PFSK-1 (cell line): Measurements from ENCODE around the gene RPRD1B.

ENCODE experiments used
- FOXP2 ChIP-seq: optimal IDR thresholded peaks from 2 replicates; pipeline ENCODE3; 2011; ENCODE audit warnings: borderline replicate concordance, control low read depth, inconsistent platforms; ENCODE audit not compliant: insufficient read depth; ENCODE audit errors: extremely low read length, extremely low read depth
- POLR2AphosphoS5 ChIP-seq: IDR thresholded peaks from 2 replicates; pipeline ENCODE4 v1.6.1; 2012; ENCODE audit warnings: low read depth, mild to moderate bottlenecking, control low read depth, low read length, moderate library complexity
- SIN3A ChIP-seq: IDR thresholded peaks from 2 replicates; pipeline ENCODE4 v1.6.1; 2012; ENCODE audit warnings: mild to moderate bottlenecking, low read length, moderate library complexity, borderline replicate concordance; ENCODE audit not compliant: insufficient read depth
- TAF1 ChIP-seq: IDR thresholded peaks from 2 replicates; pipeline ENCODE4 v1.6.1; 2012; ENCODE audit warnings: low read length, control low read depth, borderline replicate concordance; ENCODE audit not compliant: insufficient read depth
- TF ChIP-seq, protein P1 (sequence below), 2 experiments: IDR thresholded peaks; 2 replicates each; pipeline versions ENCODE4 v1.6.1 to v1.8.0; 2011 to 2012; ENCODE audit warnings: low read depth in 2 of 2, low read length in 2 of 2, control low read depth in 1 of 2, inconsistent platforms in 1 of 2, mild to moderate bottlenecking in 1 of 2, moderate library complexity in 1 of 2; ENCODE audit not compliant: insufficient read depth in 1 of 2

Gene RPRD1B

DNA sequence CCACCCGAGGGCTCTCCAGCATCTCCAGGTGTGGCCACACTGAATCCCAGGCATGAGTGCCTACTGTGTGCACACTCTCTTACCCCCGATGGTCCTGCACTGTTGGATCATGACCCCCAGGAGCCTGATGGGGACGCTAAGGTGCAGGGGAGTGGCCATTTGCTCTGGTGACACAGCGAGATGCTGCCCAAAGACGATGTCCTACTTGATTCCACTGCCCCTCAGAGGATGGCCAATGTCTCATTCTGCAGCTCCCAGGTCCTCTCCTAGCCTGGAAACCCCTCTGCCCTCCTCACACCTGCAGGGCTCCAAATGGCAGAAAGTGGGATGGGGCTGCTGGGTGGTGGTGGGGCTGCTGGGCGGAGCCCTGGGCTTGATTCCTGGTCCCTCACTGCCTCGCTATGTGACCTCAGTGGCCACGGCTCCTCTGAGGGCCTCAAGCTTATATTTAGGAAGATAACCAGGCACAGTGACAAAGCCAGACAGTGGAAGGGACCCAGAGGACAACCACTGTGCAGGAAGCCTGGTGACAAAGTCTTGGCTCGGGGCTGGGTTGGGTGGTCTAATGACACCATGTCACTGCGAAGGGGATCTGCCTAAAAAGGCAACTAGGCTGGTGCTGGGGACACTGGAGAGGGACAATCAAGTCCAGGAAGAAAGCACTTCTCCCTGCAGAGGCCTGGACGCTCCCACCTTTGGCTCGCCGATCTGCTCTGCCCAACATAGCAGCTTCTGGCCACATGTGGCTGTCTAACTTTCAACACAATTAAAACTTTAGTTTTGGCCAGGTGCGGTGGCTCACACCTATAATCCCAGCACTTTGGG, 103.1 kb downstream of the RPRD1B start:
- TF ChIP-seq POLR2AphosphoS5 (no peak), TAF1 (no peak), SIN3A (no peak), FOXP2 (no peak)
- TF ChIP-seq, protein P1, sequence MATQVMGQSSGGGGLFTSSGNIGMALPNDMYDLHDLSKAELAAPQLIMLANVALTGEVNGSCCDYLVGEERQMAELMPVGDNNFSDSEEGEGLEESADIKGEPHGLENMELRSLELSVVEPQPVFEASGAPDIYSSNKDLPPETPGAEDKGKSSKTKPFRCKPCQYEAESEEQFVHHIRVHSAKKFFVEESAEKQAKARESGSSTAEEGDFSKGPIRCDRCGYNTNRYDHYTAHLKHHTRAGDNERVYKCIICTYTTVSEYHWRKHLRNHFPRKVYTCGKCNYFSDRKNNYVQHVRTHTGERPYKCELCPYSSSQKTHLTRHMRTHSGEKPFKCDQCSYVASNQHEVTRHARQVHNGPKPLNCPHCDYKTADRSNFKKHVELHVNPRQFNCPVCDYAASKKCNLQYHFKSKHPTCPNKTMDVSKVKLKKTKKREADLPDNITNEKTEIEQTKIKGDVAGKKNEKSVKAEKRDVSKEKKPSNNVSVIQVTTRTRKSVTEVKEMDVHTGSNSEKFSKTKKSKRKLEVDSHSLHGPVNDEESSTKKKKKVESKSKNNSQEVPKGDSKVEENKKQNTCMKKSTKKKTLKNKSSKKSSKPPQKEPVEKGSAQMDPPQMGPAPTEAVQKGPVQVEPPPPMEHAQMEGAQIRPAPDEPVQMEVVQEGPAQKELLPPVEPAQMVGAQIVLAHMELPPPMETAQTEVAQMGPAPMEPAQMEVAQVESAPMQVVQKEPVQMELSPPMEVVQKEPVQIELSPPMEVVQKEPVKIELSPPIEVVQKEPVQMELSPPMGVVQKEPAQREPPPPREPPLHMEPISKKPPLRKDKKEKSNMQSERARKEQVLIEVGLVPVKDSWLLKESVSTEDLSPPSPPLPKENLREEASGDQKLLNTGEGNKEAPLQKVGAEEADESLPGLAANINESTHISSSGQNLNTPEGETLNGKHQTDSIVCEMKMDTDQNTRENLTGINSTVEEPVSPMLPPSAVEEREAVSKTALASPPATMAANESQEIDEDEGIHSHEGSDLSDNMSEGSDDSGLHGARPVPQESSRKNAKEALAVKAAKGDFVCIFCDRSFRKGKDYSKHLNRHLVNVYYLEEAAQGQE (IDR thresholded peaks at IDR 0.05; ENCODE audit: insufficient read depth in 1 of 2, low read depth in 2 of 2, low read length in 2 of 2): no peak

DNA sequence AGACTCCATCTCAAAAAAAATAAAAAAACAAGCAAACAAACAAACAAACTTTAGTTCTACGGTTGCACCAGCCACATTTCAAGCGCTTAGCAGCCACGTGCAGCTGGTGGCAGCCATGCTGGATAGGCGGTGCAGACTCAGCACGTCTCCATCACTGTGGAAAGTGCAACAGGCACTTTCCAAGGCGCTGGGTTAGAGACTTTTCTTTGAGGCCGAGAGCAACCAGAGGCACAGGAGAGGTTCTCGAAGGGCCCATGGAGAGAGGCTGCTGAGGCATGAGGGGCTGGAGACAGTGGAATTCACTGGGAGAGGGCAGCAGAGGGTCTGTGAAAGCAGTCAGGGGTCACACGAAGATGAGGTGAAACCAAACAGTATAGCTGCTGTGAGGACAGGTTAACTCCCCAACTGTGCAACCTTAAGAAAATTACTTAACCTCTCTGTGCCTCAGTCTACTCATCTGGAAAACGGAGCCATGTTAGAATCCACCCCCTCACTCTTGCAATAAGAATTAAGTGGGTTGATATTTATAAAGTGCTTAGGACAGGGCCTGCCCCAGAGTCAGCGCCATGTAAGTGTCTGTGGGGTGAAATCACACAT, 104.0 kb downstream of the RPRD1B start:
- TF ChIP-seq, protein P1 (IDR thresholded peaks at IDR 0.05; ENCODE audit: insufficient read depth in 1 of 2, low read depth in 2 of 2, low read length in 2 of 2): no peak
- TF ChIP-seq POLR2AphosphoS5 (no peak), SIN3A (no peak), FOXP2 (no peak), TAF1 (no peak)

DNA sequence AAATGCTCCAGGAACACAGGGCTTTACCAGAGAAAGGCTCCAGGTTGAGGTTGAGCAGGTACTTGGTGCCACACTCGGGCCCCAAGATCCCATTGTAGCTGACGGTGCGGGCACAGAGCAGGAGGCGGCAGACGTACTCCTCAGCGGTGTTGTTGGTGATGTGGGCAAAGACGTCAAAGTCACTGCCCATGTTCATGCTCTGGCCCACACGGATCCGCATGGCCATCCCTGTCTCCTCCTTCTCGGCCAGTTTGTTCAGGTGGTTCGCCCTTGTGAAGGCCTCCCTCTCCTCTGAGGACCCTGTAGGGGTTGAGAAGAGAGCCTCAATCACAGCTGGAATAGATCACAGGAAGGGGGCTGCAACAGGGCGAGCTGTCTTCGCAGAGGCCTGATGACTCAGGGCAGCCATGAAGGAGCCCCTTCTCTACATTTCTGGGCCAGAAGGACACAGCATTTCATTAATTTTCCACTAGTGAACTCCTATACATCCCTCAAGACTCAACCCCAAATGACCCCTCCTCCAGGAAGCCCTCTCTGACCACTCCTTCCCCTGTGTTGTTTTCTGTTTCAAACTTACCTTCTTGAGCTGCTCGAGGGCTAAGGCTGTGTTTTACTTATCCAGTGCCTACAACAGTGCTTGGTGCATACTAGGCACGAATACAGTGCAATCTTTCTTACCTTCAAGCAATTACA, 104.7 kb downstream of the RPRD1B start:
- no peak for TF ChIP-seq SIN3A
- no peak for TF ChIP-seq POLR2AphosphoS5
- no peak for TF ChIP-seq TAF1
- TF ChIP-seq FOXP2: no peak
- TF ChIP-seq, protein P1 (IDR thresholded peaks at IDR 0.05; ENCODE audit: insufficient read depth in 1 of 2, low read depth in 2 of 2, low read length in 2 of 2): no peak

DNA sequence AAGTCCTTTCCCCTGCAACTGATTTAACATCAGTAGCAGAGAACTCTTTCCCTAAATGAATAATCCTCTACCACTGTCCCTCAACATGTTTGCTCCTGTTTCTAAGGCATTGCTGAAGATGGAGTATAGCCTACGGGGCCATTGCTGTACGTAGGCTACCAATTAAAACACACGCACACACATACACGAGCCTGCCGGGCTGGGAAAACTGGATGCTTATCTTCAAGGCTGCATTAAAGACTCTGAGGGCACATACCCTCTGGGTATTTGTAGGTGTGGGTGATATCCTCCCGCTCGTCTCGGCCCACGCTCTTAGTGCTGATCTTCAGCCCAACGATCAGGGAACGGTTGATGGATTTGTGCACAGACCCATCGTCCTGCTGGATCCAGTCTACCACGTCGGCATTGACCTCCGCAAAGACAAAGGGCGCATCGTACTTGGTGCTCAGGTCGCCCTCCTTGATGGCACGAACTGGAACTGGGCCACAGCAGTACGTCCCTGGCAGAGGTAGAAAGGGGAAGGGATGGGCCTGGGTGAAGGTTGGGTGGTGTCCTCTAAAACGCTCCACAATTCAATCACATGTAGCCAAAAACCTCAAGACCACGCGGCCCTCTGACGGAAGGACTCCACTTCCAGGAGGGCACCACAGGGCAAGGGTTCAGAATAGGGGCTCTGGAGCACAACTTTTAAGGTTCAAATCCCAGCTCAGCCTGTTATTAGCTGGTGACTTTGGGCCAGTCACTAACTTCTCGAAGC, 105.8 kb downstream of the RPRD1B start:
- TF ChIP-seq FOXP2: no peak
- TF ChIP-seq POLR2AphosphoS5: no peak
- TF ChIP-seq SIN3A: no peak
- TF ChIP-seq TAF1: no peak
- TF ChIP-seq, protein P1 (IDR thresholded peaks at IDR 0.05; ENCODE audit: insufficient read depth in 1 of 2, low read depth in 2 of 2, low read length in 2 of 2): no peak
